IMR-90 (cell line): ENCODE measurements around the gene DPEP3. TPM values are rescaled to one million over a fixed set of nuclear protein-coding genes. Genes with fewer than 3 reads are reported as not detected.

Source experiments
- ATAC-seq: fragments of 200-7000 bp; cut with Tn5 transposase; 2 replicates; pipeline ENCODE4 v1.9.1; 2020; ENCODE audit warnings: low read depth, mild to moderate bottlenecking, moderate library complexity
- BruUV-seq: library from RNA; stranded (reverse); fragments of 400-500 nt; replicated peaks from 2 replicates; lab custom pipeline; 2021; lab: Mats Ljungman, UMichigan
- CTCF ChIA-PET: fragments of 300-600 bp; formaldehyde crosslinking; extraction: SDS; loops from one replicate; lab custom pipeline; 2021; ENCODE audit warnings: antibody characterized with exemption; lab: Yijun Ruan, JAX
- POLR2A ChIA-PET: fragments of 300-600 bp; sonication (Branson Sonifier 250); formaldehyde crosslinking; loops from one replicate; lab custom pipeline; 2022; ENCODE audit warnings: antibody characterized with exemption; ENCODE audit not compliant: unreplicated experiment; lab: Charles Lee
- DNase-seq: peaks from one replicate; pipeline ENCODE4 v3.0.0; 2013
- H2AFZ ChIP-seq: replicated peaks from 2 replicates; pipeline ENCODE3; 2013; ENCODE audit warnings: low read length, mild to moderate bottlenecking; ENCODE audit not compliant: poor library complexity
- H2AK5ac ChIP-seq: 2 replicates; pipeline ENCODE4 v1.6.1; 2013; ENCODE audit warnings: low read depth, low read length, inconsistent platforms
- H2AK9ac ChIP-seq: replicated peaks from 2 replicates; pipeline ENCODE3; 2013; ENCODE audit warnings: mild to moderate bottlenecking, low read depth, low read length, moderate library complexity; ENCODE audit not compliant: poor library complexity
- H2BK120ac ChIP-seq: 2 replicates; pipeline ENCODE4 v1.6.1; 2013; ENCODE audit warnings: low read depth, low read length, inconsistent platforms
- H2BK15ac ChIP-seq: 3 replicates; pipeline ENCODE4 v1.6.1; 2013; ENCODE audit warnings: low read depth, low read length, inconsistent platforms
- H2BK20ac ChIP-seq: 2 replicates; pipeline ENCODE4 v1.6.1; 2013; ENCODE audit warnings: low read depth, mild to moderate bottlenecking, inconsistent platforms, low read length, moderate library complexity
- H2BK5ac ChIP-seq: 2 replicates; pipeline ENCODE4 v1.6.1; 2013; ENCODE audit warnings: mild to moderate bottlenecking, low read depth, low read length, inconsistent platforms; ENCODE audit not compliant: poor library complexity, severe bottlenecking
- H3K14ac ChIP-seq: replicated peaks from 2 replicates; pipeline ENCODE4 v1.6.1; 2013; ENCODE audit warnings: low read depth, low read length, inconsistent platforms
- H3K18ac ChIP-seq: 2 replicates; pipeline ENCODE4 v1.6.1; 2013; ENCODE audit warnings: low read depth, low read length, control low read depth
- H3K23ac ChIP-seq: 2 replicates; pipeline ENCODE4 v1.6.1; 2013; ENCODE audit warnings: low read depth, low read length, inconsistent platforms
- H3K27ac ChIP-seq: 2 replicates; pipeline ENCODE4 v1.5.1; 2013; ENCODE audit warnings: mild to moderate bottlenecking, control low read depth, low read length; ENCODE audit not compliant: insufficient read depth
- H3K27me3 ChIP-seq: 2 replicates; pipeline ENCODE4 v1.6.1; 2013; ENCODE audit warnings: low read length; ENCODE audit not compliant: control insufficient read depth, insufficient read depth
- H3K36me3 ChIP-seq: 2 replicates; pipeline ENCODE4 v1.6.1; 2013; ENCODE audit warnings: low read length, mixed read lengths; ENCODE audit not compliant: control insufficient read depth, insufficient read depth
- H3K4ac ChIP-seq: 2 replicates; pipeline ENCODE4 v1.6.1; 2013; ENCODE audit warnings: low read depth, low read length, inconsistent platforms
- H3K4me1 ChIP-seq: 2 replicates; pipeline ENCODE4 v1.6.1; 2013; ENCODE audit warnings: low read length, mixed read lengths; ENCODE audit not compliant: control insufficient read depth, insufficient read depth
- H3K4me2 ChIP-seq: 2 replicates; pipeline ENCODE4 v1.6.1; 2013; ENCODE audit warnings: low read depth, mild to moderate bottlenecking, control low read depth, low read length, moderate library complexity
- H3K4me3 ChIP-seq: 2 replicates; pipeline ENCODE4 v1.5.1; 2013; ENCODE audit warnings: low read depth, mild to moderate bottlenecking, control low read depth, low read length, moderate library complexity; ENCODE audit not compliant: insufficient read depth
- H3K56ac ChIP-seq: 2 replicates; pipeline ENCODE4 v1.6.1; 2013; ENCODE audit warnings: low read length, inconsistent platforms; ENCODE audit not compliant: insufficient read depth; ENCODE audit errors: extremely low read depth
- H3K79me1 ChIP-seq, 2 experiments: 2 replicates each; pipeline ENCODE4 v1.6.1; 2013; ENCODE audit warnings: low read length in 2 of 2, inconsistent platforms in 1 of 2, low read depth in 1 of 2
- H3K9ac ChIP-seq: 2 replicates; pipeline ENCODE4 v1.6.1; 2013; ENCODE audit warnings: low read depth, low read length, control low read depth
- H3K9me1 ChIP-seq: 2 replicates; pipeline ENCODE4 v1.6.1; 2013; ENCODE audit warnings: low read length, inconsistent platforms; ENCODE audit not compliant: insufficient read depth
- H3K9me3 ChIP-seq: 2 replicates; pipeline ENCODE4 v1.6.1; 2013; ENCODE audit warnings: low read length; ENCODE audit not compliant: control insufficient read depth, insufficient read depth
- H4K20me1 ChIP-seq: 2 replicates; pipeline ENCODE4 v1.6.1; 2013; ENCODE audit warnings: low read length, inconsistent platforms; ENCODE audit not compliant: insufficient read depth
- H4K5ac ChIP-seq: 2 replicates; pipeline ENCODE4 v1.6.1; 2013; ENCODE audit warnings: mild to moderate bottlenecking, low read depth, low read length, control low read depth
- H4K8ac ChIP-seq, 2 experiments: 2 replicates each; pipeline ENCODE4 v1.6.1; 2013; ENCODE audit warnings: low read depth in 2 of 2, low read length in 2 of 2, control low read depth in 1 of 2, inconsistent platforms in 1 of 2
- H4K91ac ChIP-seq: 2 replicates; pipeline ENCODE4 v1.6.1; 2013; ENCODE audit warnings: low read depth, low read length, inconsistent platforms; ENCODE audit not compliant: insufficient read depth
- BHLHE40 ChIP-seq: fragments of 150-350 bp; IDR thresholded peaks from 2 replicates; pipeline ENCODE4 v1.6.1; 2016; ENCODE audit warnings: mild to moderate bottlenecking, low read depth, low read length
- CEBPB ChIP-seq: IDR thresholded peaks from 2 replicates; pipeline ENCODE4 v1.6.1; 2012; ENCODE audit warnings: low read depth, low read length, improper control_type of control experiment
- CTCF ChIP-seq: conservative IDR thresholded peaks from 2 replicates; pipeline ENCODE4 v1.5.1; 2012; ENCODE audit warnings: mild to moderate bottlenecking, low read depth, low read length, improper control_type of control experiment
- FOS ChIP-seq: fragments of 150-350 bp; IDR thresholded peaks from 2 replicates; pipeline ENCODE4 v1.6.1; 2016; ENCODE audit warnings: low read depth, low read length
- MAFK ChIP-seq: IDR thresholded peaks from 2 replicates; pipeline ENCODE4 v1.6.1; 2012; ENCODE audit warnings: low read depth, low read length, improper control_type of control experiment
- MAZ ChIP-seq: IDR thresholded peaks from 2 replicates; pipeline ENCODE4 v1.6.1; 2012; ENCODE audit warnings: low read depth, mild to moderate bottlenecking, low read length, improper control_type of control experiment, moderate library complexity, borderline replicate concordance
- MXI1 ChIP-seq: IDR thresholded peaks from 2 replicates; pipeline ENCODE4 v1.6.1; 2012; ENCODE audit warnings: low read depth, mild to moderate bottlenecking, low read length, moderate library complexity, borderline replicate concordance
- NFE2L2 ChIP-seq: fragments of 150-350 bp; IDR thresholded peaks from 2 replicates; pipeline ENCODE4 v1.6.1; 2016; ENCODE audit warnings: low read depth, mild to moderate bottlenecking, low read length
- SMC3 ChIP-seq: fragments of 150-350 bp; IDR thresholded peaks from 2 replicates; pipeline ENCODE4 v1.6.1; 2016; ENCODE audit warnings: low read depth, mild to moderate bottlenecking, antibody characterized with exemption, low read length, moderate library complexity
- USF2 ChIP-seq: fragments of 150-350 bp; IDR thresholded peaks from 2 replicates; pipeline ENCODE4 v1.6.1; 2017; ENCODE audit warnings: mild to moderate bottlenecking, antibody characterized with exemption, low read length, low read depth
- WGBS, 2 experiments: methylation state at CpG; one replicate each; pipeline versions ENCODE4 v1.1.5 to v1.1.7; 2013; ENCODE audit warnings: missing lambda C conversion rate in 2 of 2; ENCODE audit not compliant: insufficient read length in 1 of 2; ENCODE audit errors: extremely low coverage in 2 of 2; 5-methylcytosine and 5-hydroxymethylcytosine counted together
- dilution Hi-C: fragments of 300-500 bp; cut with HindIII; formaldehyde crosslinking; loops from one replicate; pipeline ENCODE4 v1.14.3; 2018; ENCODE audit warnings: low sequenced_read_pairs; ENCODE audit not compliant: unreplicated experiment
- in situ Hi-C: fragments of 300-500 bp; cut with MboI; formaldehyde crosslinking; loops from 3 replicates; pipeline ENCODE4 v1.14.3; 2019; ENCODE audit warnings: low sequenced_read_pairs, inconsistent platforms, mixed read lengths
- intact Hi-C: fragments of 100-400 bp; cut with micrococcal nuclease; formaldehyde crosslinking; loops from 2 replicates; pipeline ENCODE4 v1.10.0; 2022
- polyA plus RNA-seq, 3 experiments: library from polyadenylated mRNA; depleted of rRNA; stranded (reverse); fragments of >200 nt; gene quantifications; 2 replicates each; pipeline ENCODE4 v1.2.3, GENCODE V29; 2012; ENCODE audit warnings: low replicate concordance in 1 of 3
- total RNA-seq: library from RNA; depleted of rRNA; stranded (reverse); fragments of >200 nt; gene quantifications from 2 replicates; pipeline ENCODE4 v1.2.3, GENCODE V29; 2012

DPEP3 gene
- total and polyA plus RNA-seq, 2 of the 4 experiments (the other 2 are of a cell fraction) = not detected

GRCh38 chr16:67941469-67942199 lies 38.7 kb downstream of the DPEP3 start:
- no peak overlapping the region for H2BK120ac ChIP-seq
- dilution Hi-C loops (no loop called here), in situ Hi-C loops (loop anchor here (25.0 kb wide), 1 partner anchor 404 kb away; the partner anchor contains the start of gene RIPOR1), intact Hi-C loops (no loop called here)
- H3K4me2 ChIP-seq = no peak overlapping the region
- peaks cover 54% of the 10 kb centered on the region for H4K20me1 ChIP-seq
- H3K79me1 ChIP-seq = peaks cover 16 to 78% of the 10 kb centered on the region in 2 experiments
- H2AK5ac ChIP-seq = no peak overlapping the region
- no peak overlapping the region for H3K56ac ChIP-seq
- no peak overlapping the region for H2AFZ ChIP-seq
- peaks cover 4% of the 10 kb centered on the region; the same call in 1 of the 2 replicates for H3K9me1 ChIP-seq
- H3K27me3 ChIP-seq = no peaks in the 10 kb centered on the region
- no peak overlapping the region for H3K4me3 ChIP-seq
- ATAC-seq (peak; percentile 1; the same call in 1 of the 2 replicates), DNase-seq (no peak)
- peak overlapping the region; percentile 70 for H2AK9ac ChIP-seq
- BruUV-seq = no TSS peak
- H3K23ac ChIP-seq = no peak overlapping the region; the same call in 1 of the 2 replicates
- ChIA-PET POLR2A (no interaction called here), CTCF (interaction anchor here (0.8 kb wide), 1 partner anchor 113 kb away, joined by 3 read pairs; no protein-coding TSS in a partner anchor)
- WGBS, 2 experiments = 87% methylated on average over 6 of the region's 9 CpGs; no CpG with 5 or more reads in 1 of the 2 experiments
- no peak overlapping the region for H3K27ac ChIP-seq
- H4K8ac ChIP-seq = no peak overlapping the region
- no peak overlapping the region for H4K5ac ChIP-seq
- H3K14ac ChIP-seq = no peak overlapping the region
- H2BK20ac ChIP-seq = no peak overlapping the region
- peaks cover 69% of the 10 kb centered on the region for H3K36me3 ChIP-seq
- no peaks in the 10 kb centered on the region for H3K9me3 ChIP-seq
- no peak overlapping the region for H3K9ac ChIP-seq
- H2BK5ac ChIP-seq = no peak overlapping the region
- H4K91ac ChIP-seq = no peak overlapping the region
- no peak overlapping the region for H3K18ac ChIP-seq
- H3K4ac ChIP-seq = no peak overlapping the region
- no peak overlapping the region for H2BK15ac ChIP-seq
- TF ChIP-seq USF2 (no peak), FOS (no peak), MXI1 (no peak), NFE2L2 (no peak), BHLHE40 (no peak), SMC3 (no peak), CEBPB (no peak), CTCF (no peak), MAFK (no peak), MAZ (no peak)
- H3K4me1 ChIP-seq = peaks cover 4% of the 10 kb centered on the region
